Smooth muscle cell (in vitro differentiated cells): ENCODE measurements around the gene CASQ1. TPM values are rescaled to one million over a fixed set of nuclear protein-coding genes. Genes with fewer than 3 reads are reported as not detected.

Source experiments
- DNase-seq: peaks from one replicate; lab custom pipeline; 2025; ENCODE audit not compliant: unreplicated experiment; lab: John Stamatoyannopoulos, UW
- H2AFZ ChIP-seq: fragments of 200-600 bp; sonication (generic); 2 replicates; pipeline ENCODE4 v1.6.0; 2016; ENCODE audit warnings: antibody characterized with exemption, low read depth, mild to moderate bottlenecking
- H3F3A ChIP-seq: fragments of 200-600 bp; sonication (generic); 2 replicates; pipeline ENCODE4 v1.6.0; 2017; ENCODE audit warnings: antibody characterized with exemption, low read depth
- H3K27ac ChIP-seq: fragments of 200-600 bp; sonication (generic); 2 replicates; pipeline ENCODE4 v1.5.1; 2016; ENCODE audit warnings: low read depth, mild to moderate bottlenecking
- H3K27me3 ChIP-seq: fragments of 200-600 bp; sonication (generic); 2 replicates; pipeline ENCODE4 v1.6.1; 2016; ENCODE audit warnings: low read depth, mild to moderate bottlenecking
- H3K36me3 ChIP-seq: fragments of 200-600 bp; sonication (generic); 2 replicates; pipeline ENCODE4 v1.5.1; 2016; ENCODE audit warnings: low read depth
- H3K4me1 ChIP-seq: fragments of 200-600 bp; sonication (generic); 2 replicates; pipeline ENCODE4 v1.5.1; 2016; ENCODE audit warnings: low read depth
- H3K4me2 ChIP-seq: fragments of 200-600 bp; sonication (generic); 2 replicates; pipeline ENCODE4 v1.6.0; 2016; ENCODE audit warnings: mild to moderate bottlenecking
- H3K4me3 ChIP-seq: fragments of 200-600 bp; sonication (generic); 2 replicates; pipeline ENCODE4 v1.5.1; 2016; ENCODE audit warnings: mild to moderate bottlenecking
- H3K79me2 ChIP-seq: fragments of 200-600 bp; sonication (generic); 2 replicates; pipeline ENCODE4 v1.6.0; 2016; ENCODE audit warnings: low read depth, mild to moderate bottlenecking
- H3K9ac ChIP-seq: fragments of 200-600 bp; sonication (generic); 2 replicates; pipeline ENCODE4 v1.6.0; 2016; ENCODE audit warnings: low read depth
- H3K9me3 ChIP-seq: fragments of 200-600 bp; sonication (generic); replicated peaks from 2 replicates; pipeline ENCODE4 v1.5.1; 2016; ENCODE audit warnings: low read depth
- H4K20me1 ChIP-seq: fragments of 200-600 bp; sonication (generic); 2 replicates; pipeline ENCODE4 v1.6.0; 2016; ENCODE audit warnings: low read depth
- WGBS: methylation state at CpG from one replicate; pipeline ENCODE4 v1.1.7; 2016; ENCODE audit warnings: low lambda C conversion rate; 5-methylcytosine and 5-hydroxymethylcytosine counted together
- polyA plus RNA-seq: library from polyadenylated mRNA; unstranded; fragments of >200 nt; fragmentation: Nextera tagmentation; extraction: Ambion mirVana; gene quantifications from 2 replicates; pipeline ENCODE4 v1.2.1, GENCODE V29; 2016
- total RNA-seq: library from RNA; depleted of rRNA; stranded (reverse); fragments of >200 nt; gene quantifications from 2 replicates; pipeline ENCODE4 v1.2.3, GENCODE V29; 2014
- TF ChIP-seq, protein P1 (sequence below): fragments of 200-600 bp; sonication (generic); IDR thresholded peaks from 2 replicates; pipeline ENCODE4 v1.5.1; 2017; ENCODE audit warnings: borderline replicate concordance, mild to moderate bottlenecking, antibody characterized with exemption; ENCODE audit not compliant: insufficient read depth, poor library complexity, severe bottlenecking

CASQ1 gene
- total and polyA plus RNA-seq, 2 experiments from 2014 or later, result 0.36 TPM; not detected in 1

GRCh38 chr1:160192234-160192633 lies 1.9 kb downstream of the CASQ1 start:
- no peaks in the 10 kb centered on the region for H3K79me2 ChIP-seq
- H2AFZ ChIP-seq, result no peak overlapping the region
- no peak overlapping the region for H3K4me2 ChIP-seq
- H3K9ac ChIP-seq, result no peak overlapping the region
- H3K9me3 ChIP-seq, result no peaks in the 10 kb centered on the region
- no peak for DNase-seq
- H4K20me1 ChIP-seq, result no peaks in the 10 kb centered on the region
- peaks cover 8% of the 10 kb centered on the region for H3K27me3 ChIP-seq
- TF ChIP-seq, protein P1, sequence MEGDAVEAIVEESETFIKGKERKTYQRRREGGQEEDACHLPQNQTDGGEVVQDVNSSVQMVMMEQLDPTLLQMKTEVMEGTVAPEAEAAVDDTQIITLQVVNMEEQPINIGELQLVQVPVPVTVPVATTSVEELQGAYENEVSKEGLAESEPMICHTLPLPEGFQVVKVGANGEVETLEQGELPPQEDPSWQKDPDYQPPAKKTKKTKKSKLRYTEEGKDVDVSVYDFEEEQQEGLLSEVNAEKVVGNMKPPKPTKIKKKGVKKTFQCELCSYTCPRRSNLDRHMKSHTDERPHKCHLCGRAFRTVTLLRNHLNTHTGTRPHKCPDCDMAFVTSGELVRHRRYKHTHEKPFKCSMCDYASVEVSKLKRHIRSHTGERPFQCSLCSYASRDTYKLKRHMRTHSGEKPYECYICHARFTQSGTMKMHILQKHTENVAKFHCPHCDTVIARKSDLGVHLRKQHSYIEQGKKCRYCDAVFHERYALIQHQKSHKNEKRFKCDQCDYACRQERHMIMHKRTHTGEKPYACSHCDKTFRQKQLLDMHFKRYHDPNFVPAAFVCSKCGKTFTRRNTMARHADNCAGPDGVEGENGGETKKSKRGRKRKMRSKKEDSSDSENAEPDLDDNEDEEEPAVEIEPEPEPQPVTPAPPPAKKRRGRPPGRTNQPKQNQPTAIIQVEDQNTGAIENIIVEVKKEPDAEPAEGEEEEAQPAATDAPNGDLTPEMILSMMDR, result no peak
- H3K4me3 ChIP-seq, result no peak overlapping the region
- no peaks in the 10 kb centered on the region for H3F3A ChIP-seq
- H3K4me1 ChIP-seq, result peaks cover 10% of the 10 kb centered on the region
- no peak overlapping the region for H3K27ac ChIP-seq
- H3K36me3 ChIP-seq, result no peaks in the 10 kb centered on the region

GRCh38 chr1:160193091-160193819 lies 2.9 kb downstream of the CASQ1 start:
- TF ChIP-seq, protein P1, result peak; percentile 83

GRCh38 chr1:160193832-160194736 lies 3.7 kb downstream of the CASQ1 start:
- 83% methylated on average over 8 of the region's 9 CpGs for WGBS
- DNase-seq, result no peak
- Histone ChIP-seq H2AFZ (no peak overlapping the region), H3F3A (no peaks in the 10 kb centered on the region), H3K36me3 (no peaks in the 10 kb centered on the region), H3K9ac (no peak overlapping the region), H4K20me1 (no peaks in the 10 kb centered on the region), H3K27ac (no peak overlapping the region), H3K9me3 (no peaks in the 10 kb centered on the region), H3K27me3 (peaks cover 8% of the 10 kb centered on the region), H3K4me2 (no peak overlapping the region), H3K4me3 (no peak overlapping the region), H3K4me1 (peaks cover 10% of the 10 kb centered on the region), H3K79me2 (no peaks in the 10 kb centered on the region)
- TF ChIP-seq, protein P1, result no peak

More at GRCh38 chr1:160193091-160193819, 2.9 kb downstream of the CASQ1 start:
- peak; percentile 66 for DNase-seq
- Histone ChIP-seq H3F3A (no peaks in the 10 kb centered on the region), H3K4me1 (peaks cover 10% of the 10 kb centered on the region), H3K4me3 (no peak overlapping the region), H3K27me3 (peaks cover 8% of the 10 kb centered on the region), H3K4me2 (peak overlapping the region; percentile 40), H3K9ac (peak overlapping the region; percentile 18), H3K9me3 (no peaks in the 10 kb centered on the region), H4K20me1 (no peaks in the 10 kb centered on the region), H3K79me2 (no peaks in the 10 kb centered on the region), H3K27ac (peak overlapping the region; percentile 5), H2AFZ (no peak overlapping the region), H3K36me3 (no peaks in the 10 kb centered on the region)
- WGBS, result 34% methylated on average over 16 of the region's 16 CpGs
